ENCODE data around the gene SWAP70.

DNA sequence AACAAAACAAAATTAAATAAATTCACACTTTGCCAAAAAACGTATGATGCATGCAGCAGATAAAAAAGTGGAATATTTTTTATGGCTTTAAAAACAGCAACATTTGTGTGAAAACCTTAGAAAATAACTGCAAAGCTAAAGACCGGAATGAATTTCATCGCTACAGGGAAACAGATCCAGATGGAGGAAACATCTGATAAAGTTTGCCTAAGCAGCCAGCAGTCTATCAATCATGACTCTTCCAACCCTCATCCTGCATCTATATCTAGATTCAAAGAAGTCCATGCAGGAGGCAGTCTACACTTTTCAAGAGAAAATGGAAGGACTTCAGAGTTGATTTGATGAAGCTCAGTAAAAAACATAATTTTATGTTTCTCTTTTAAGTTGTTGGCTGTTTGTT lies 126.8 kb downstream of the SWAP70 start:
- no peak for TF ChIP-seq RAD21 (IDR thresholded peaks at IDR 0.05; ENCODE audit: low read depth)
- TF ChIP-seq ZBTB7A (IDR thresholded peaks at IDR 0.05; ENCODE audit: low read depth) = no peak
- TF ChIP-seq NFIC (IDR thresholded peaks at IDR 0.05) = no peak
- TF ChIP-seq, protein P1, sequence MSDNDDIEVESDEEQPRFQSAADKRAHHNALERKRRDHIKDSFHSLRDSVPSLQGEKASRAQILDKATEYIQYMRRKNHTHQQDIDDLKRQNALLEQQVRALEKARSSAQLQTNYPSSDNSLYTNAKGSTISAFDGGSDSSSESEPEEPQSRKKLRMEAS (IDR thresholded peaks at IDR 0.05) = no peak
- TF ChIP-seq TEAD4 (IDR thresholded peaks at IDR 0.05) = no peak
- TF ChIP-seq TAF1 (IDR thresholded peaks at IDR 0.05; ENCODE audit: low read depth) = no peak
- no peak for TF ChIP-seq YY1 (IDR thresholded peaks at IDR 0.05; ENCODE audit: low read depth)
- TF ChIP-seq, protein P2, sequence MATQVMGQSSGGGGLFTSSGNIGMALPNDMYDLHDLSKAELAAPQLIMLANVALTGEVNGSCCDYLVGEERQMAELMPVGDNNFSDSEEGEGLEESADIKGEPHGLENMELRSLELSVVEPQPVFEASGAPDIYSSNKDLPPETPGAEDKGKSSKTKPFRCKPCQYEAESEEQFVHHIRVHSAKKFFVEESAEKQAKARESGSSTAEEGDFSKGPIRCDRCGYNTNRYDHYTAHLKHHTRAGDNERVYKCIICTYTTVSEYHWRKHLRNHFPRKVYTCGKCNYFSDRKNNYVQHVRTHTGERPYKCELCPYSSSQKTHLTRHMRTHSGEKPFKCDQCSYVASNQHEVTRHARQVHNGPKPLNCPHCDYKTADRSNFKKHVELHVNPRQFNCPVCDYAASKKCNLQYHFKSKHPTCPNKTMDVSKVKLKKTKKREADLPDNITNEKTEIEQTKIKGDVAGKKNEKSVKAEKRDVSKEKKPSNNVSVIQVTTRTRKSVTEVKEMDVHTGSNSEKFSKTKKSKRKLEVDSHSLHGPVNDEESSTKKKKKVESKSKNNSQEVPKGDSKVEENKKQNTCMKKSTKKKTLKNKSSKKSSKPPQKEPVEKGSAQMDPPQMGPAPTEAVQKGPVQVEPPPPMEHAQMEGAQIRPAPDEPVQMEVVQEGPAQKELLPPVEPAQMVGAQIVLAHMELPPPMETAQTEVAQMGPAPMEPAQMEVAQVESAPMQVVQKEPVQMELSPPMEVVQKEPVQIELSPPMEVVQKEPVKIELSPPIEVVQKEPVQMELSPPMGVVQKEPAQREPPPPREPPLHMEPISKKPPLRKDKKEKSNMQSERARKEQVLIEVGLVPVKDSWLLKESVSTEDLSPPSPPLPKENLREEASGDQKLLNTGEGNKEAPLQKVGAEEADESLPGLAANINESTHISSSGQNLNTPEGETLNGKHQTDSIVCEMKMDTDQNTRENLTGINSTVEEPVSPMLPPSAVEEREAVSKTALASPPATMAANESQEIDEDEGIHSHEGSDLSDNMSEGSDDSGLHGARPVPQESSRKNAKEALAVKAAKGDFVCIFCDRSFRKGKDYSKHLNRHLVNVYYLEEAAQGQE (IDR thresholded peaks at IDR 0.05; ENCODE audit: low read depth) = no peak
- no peak for TF ChIP-seq EP300 (IDR thresholded peaks at IDR 0.05; ENCODE audit: borderline replicate concordance)

Data from Ishikawa (cell line).